RWPE1 (cell line): Measurements from ENCODE around the gene SETBP1.

Source experiments
- CTCF ChIA-PET: fragments of 350-600 bp; sonication (Branson Sonifier 250); formaldehyde crosslinking; extraction: SDS; loops from one replicate; lab custom pipeline; 2021; lab: Yijun Ruan, JAX
- POLR2A ChIA-PET: fragments of 400-600 bp; formaldehyde crosslinking; extraction: SDS; loops from one replicate; lab custom pipeline; 2020; ENCODE audit warnings: antibody characterized with exemption; ENCODE audit not compliant: low non-redundant PET; lab: Yijun Ruan, JAX
- DNase-seq: peaks from one replicate; pipeline ENCODE4 v3.0.0; 2012; ENCODE audit warnings: low spot score
- H3K27ac ChIP-seq: fragments of 450-650 bp; 2 replicates; pipeline ENCODE4 v1.5.1; 2017
- TF ChIP-seq, protein P1 (sequence below): fragments of 450-650 bp; conservative IDR thresholded peaks from 2 replicates; pipeline ENCODE4 v1.5.1; 2017; ENCODE audit warnings: low read depth, mild to moderate bottlenecking

The SETBP1 gene

GRCh38 chr18:44708451-44709083 is 27.9 kb downstream of the SETBP1 start:
- ChIA-PET POLR2A (no interaction called here), CTCF (interaction anchor here (0.7 kb wide), 1 partner anchor 154 kb away, joined by 3 read pairs; no protein-coding TSS in a partner anchor)
- TF ChIP-seq, protein P1, sequence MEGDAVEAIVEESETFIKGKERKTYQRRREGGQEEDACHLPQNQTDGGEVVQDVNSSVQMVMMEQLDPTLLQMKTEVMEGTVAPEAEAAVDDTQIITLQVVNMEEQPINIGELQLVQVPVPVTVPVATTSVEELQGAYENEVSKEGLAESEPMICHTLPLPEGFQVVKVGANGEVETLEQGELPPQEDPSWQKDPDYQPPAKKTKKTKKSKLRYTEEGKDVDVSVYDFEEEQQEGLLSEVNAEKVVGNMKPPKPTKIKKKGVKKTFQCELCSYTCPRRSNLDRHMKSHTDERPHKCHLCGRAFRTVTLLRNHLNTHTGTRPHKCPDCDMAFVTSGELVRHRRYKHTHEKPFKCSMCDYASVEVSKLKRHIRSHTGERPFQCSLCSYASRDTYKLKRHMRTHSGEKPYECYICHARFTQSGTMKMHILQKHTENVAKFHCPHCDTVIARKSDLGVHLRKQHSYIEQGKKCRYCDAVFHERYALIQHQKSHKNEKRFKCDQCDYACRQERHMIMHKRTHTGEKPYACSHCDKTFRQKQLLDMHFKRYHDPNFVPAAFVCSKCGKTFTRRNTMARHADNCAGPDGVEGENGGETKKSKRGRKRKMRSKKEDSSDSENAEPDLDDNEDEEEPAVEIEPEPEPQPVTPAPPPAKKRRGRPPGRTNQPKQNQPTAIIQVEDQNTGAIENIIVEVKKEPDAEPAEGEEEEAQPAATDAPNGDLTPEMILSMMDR, result no peak
- H3K27ac ChIP-seq, result no peak overlapping the region
- DNase-seq, result no peak

GRCh38 chr18:44709307-44710126 is 28.8 kb downstream of the SETBP1 start:
- ChIA-PET CTCF (no interaction called here), POLR2A (no interaction called here)
- no peak overlapping the region for H3K27ac ChIP-seq
- no peak for DNase-seq
- TF ChIP-seq, protein P1, result no peak

DNA sequence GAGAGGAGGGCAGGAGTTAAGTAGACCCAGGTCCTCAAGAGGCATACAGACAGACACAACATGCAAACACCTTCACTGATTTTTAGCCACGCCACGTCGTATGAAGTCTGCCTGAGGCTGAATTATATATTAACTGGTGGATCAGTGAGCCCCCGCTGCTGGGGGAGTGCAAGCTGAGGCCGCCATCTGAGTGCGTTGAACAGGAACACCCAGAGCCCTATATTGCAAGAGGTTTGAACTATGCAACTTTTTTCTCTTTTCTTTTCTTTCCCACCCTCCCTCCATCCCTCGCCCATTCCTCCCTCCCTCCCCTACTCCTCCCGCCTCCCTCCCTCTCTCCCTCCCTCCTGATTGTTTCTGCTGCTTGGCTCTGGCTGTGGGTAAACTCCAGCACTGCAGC is 30.2 kb downstream of the SETBP1 start:
- CTCF ChIA-PET, result interaction anchor here (0.6 to 0.7 kb wide), 2 partner anchors 8 to 13 kb away, joined by 3 read pairs; no protein-coding TSS in a partner anchor
- no peak overlapping the region for H3K27ac ChIP-seq
- POLR2A ChIA-PET, result interaction anchor here (0.6 kb wide), 1 partner anchor 20 kb away, joined by 3 read pairs; no protein-coding TSS in a partner anchor

DNA sequence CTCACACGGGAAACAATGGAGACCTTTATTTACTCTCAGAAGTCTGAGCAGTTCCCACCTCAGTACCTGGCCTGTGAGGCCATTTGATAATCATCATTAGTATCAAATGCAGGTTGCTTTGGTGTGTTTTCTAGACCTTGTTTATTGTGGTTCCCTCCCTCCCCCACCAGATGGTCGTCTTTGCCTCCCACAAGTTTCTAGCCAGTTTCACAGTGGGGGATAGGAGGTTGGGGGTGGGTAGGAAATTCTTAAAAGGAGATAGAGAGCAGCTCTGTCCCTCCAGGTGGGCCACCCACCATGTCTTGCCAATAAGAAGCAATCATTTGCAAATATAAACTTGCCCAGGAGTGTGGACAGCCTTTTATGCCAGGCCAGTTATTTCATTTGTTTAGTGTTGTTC is 31.3 kb downstream of the SETBP1 start:
- DNase-seq, result no peak
- POLR2A ChIA-PET, result no interaction called here
- TF ChIP-seq, protein P1, result no peak
- no peak overlapping the region for H3K27ac ChIP-seq
- CTCF ChIA-PET, result interaction anchor here (0.6 kb wide), 1 partner anchor 21 kb away, joined by 9 read pairs; no protein-coding TSS in a partner anchor

More for the DNA sequence above, 30.2 kb downstream of the SETBP1 start:
- DNase-seq, result no peak
- TF ChIP-seq, protein P1, result no peak

DNA sequence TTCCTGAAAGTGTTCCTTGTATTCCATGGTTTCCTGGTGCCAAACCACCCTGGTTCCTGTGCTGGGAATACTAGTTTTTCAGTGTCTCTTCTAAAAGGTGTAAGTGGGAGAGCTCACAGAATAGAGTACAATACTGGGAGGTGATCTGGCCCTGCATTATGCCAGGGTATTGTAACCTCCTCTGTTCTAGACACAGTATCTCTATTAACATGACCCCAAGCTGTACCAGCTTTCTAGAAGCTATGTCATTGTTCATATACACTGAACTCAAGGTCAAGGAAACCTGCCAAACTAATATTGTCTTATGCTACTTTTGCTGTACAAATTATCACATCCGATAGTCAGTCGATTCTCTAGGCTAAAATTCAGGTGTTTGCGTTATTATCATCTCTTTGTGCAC is 32.7 kb downstream of the SETBP1 start:
- POLR2A ChIA-PET, result no interaction called here
- H3K27ac ChIP-seq, result no peak overlapping the region
- TF ChIP-seq, protein P1, result no peak
- CTCF ChIA-PET, result no interaction called here
- no peak for DNase-seq

DNA sequence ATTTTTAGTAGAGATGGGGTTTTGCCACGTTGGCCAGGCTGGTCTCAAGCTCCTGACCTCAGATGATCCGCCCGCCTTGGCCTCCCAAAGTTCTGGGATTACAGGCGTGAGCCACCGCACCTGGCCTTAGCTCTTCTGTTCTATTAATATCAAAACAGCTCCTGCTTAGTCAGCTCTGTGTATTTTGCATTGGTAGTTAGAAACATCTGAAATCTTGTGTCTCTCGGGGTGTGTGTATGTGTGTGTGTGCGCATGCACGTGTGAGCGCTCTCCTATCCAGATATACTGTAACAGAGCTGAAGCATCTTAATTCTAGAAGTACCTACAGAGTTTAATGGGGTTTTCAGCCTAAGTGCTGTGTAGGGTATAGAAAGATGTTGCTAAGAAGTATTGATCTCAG is 33.7 kb downstream of the SETBP1 start:
- CTCF ChIA-PET, result no interaction called here
- POLR2A ChIA-PET, result no interaction called here

More for the DNA sequence above, 33.7 kb downstream of the SETBP1 start:
- TF ChIP-seq, protein P1, result no peak
- no peak overlapping the region for H3K27ac ChIP-seq
- DNase-seq, result no peak
